SHP77 (cell line): Measurements from ENCODE around the gene RPL13A.
A peak's percentile ranks its signal among the peaks of the same experiment; 100 is the strongest.
"Not testable (repeated sequence)": the region's sequence is repeated elsewhere in the genome, so short reads cannot be mapped to it uniquely, and the experiment has no call there.

Experiments used
- DNase-seq, 2 experiments: peaks; one replicate each; lab custom pipeline; 2025; lab: John Stamatoyannopoulos, UW

Gene RPL13A

GRCh38 chr19:49487277-49488045 lies at the start of gene RPL13A:
Gene RPL13A (plus strand): TSS chr19:49487608. CDS start chr19:49487630, 22 bp downstream.
- peak; percentile 98 for DNase-seq

DNA sequence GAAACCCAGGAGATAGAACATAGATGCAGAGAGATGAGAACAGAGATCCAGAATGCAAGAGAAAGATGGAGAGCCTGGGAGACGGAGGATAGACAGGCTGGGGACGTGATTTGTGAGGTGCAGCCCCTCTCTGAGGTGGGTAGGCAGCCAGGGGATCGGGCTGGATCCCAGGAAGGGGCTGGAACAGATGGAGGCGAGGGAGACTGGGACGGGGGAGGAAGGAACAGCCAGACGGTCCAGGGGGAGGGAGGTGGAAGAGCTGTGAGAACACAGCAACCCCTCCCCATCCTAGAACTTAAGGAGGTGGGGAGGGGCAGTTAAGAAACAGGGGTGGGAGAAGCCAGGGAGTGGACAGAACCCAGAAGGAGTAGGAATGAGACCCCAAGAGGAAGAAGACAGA lies 49.1 kb upstream of the RPL13A start:
- no peak for DNase-seq

- DNase-seq: no peak
Observed at GRCh38 chr19:49439836-49440235, 47.6 kb upstream of the RPL13A start.

DNA sequence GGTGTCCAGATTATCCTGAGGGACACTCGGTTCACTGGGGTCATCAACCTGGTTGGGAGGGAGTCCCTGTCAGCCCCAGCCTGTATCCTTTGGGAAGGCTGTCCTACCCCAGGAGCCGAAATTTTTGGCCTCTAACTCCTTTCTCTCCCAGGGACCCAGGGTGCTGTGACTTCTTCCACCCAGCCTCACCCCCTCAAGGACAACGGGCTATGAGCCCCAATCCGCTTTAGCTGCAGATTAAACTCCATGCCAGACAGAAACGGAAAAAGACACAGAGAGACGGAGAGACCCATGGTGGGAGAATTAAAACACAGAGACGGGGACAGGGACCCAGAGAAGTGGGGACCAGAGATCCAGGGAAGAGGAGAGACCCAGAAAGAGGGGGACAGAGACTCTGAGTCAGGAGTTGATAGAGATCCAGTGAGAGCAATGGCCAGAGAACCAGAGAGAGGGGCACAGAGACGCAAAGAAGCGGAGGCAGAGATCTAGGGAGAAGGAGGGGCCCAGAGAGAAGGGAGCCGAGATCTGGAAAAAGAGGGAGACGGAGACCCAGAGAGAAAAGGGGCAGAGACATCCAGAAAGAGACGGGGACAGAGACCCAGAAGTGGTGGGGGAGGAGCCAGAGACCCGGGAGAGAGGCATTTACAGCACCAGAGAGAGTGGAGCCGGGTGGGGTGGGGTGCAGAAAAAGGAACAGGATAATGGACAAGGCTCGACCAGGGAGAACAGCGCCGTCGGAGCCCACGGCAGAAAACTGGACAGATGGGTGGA lies 46.8 kb upstream of the RPL13A start:
- no peak for DNase-seq

- peak in 1 of 2 experiments; percentile 9 for DNase-seq
Observed at GRCh38 chr19:49441210-49441959, 46.0 kb upstream of the RPL13A start, which contains the start of gene SLC17A7. Gene SLC17A7 (minus strand): TSS chr19:49441527. CDS start chr19:49441379, 148 bp downstream.

DNA sequence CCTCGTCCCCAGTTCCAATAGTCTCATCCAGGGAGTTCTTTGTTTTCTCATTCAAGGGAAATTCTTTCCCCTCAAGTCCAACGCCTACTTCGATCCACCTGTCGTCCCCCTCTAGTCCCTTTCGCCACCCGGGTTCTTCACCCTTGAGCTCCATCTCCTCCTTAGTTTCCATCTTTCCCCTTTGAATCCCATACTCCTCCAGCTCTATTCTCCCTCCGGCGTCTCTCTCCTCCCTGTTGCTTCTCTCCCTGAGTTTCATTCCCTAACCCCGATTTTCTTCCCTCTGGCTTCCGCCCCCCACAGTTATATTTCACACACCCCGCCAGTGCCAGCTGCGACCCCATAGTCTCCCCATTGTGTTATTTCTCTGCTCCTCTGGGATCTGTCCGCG lies 45.5 kb upstream of the RPL13A start:
- DNase-seq: no peak

GRCh38 chr19:49442354-49442753 lies 45.1 kb upstream of the RPL13A start:
- no peak for DNase-seq

GRCh38 chr19:49442771-49443365 lies 44.5 kb upstream of the RPL13A start:
- peak; percentile 83 to 85 for DNase-seq

- DNase-seq: peak; percentile 88 to 93
Observed at GRCh38 chr19:49443366-49444099, 43.9 kb upstream of the RPL13A start.

- DNase-seq: not testable (repeated sequence)
Observed at GRCh38 chr19:49444100-49444700, 43.2 kb upstream of the RPL13A start.

- DNase-seq: no peak
Observed at GRCh38 chr19:49445997-49446396, 41.4 kb upstream of the RPL13A start.

DNA sequence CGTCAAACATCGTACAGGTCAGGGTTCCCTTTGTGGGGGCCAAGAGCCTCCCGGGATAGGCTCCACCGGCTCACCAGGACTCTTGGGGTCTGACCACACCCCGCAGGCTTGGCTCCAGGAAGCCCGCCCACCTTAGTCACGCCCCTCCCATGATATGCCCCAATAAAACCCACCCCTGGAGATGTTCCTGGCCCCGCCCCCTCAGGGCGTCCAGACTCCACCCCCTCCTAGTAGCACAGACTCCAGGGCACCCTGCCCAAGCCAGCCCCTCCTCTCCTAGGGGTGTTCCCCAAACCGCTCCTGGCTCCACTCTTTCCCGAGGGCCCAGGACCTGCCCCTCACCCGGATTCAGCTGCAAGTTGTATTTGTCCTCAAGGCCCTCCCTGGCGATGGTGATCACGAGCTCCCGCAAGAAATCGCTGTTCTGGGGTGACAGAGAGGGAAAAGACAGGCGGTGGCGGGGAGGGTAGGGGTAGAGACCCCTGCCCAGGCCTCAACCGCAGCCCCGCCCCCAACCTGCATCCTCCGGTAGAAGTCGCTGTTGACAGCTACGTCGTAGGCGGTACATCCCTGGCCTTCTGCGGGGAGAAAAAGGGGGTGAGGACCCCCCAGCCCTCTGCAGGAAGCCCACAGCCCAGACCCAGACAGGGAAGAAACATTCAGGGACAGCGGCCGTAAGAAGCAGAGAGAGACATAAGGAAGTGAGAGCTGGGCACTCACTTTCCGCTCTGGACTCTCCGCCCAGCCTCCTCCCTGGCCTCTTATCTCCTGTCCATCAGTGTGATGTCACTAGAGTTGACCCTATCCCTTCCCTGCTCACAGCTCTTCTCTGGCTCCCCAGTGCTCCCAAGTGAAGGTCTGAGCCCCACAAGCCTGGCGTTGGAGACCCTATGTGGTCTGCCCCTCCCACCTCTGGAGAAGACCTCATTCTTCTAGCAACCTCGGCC lies 39.6 kb upstream of the RPL13A start:
- peak in 1 of 2 experiments; percentile 7 for DNase-seq

- DNase-seq: no peak
Observed at GRCh38 chr19:49448432-49448786, 39.0 kb upstream of the RPL13A start.

GRCh38 chr19:49450405-49450804 lies 37.0 kb upstream of the RPL13A start:
- no peak for DNase-seq

- DNase-seq: peak; percentile 98 to 99
Observed at GRCh38 chr19:49451430-49452181, 35.8 kb upstream of the RPL13A start, which contains the start of gene PIH1D1. Gene PIH1D1 (minus strand): TSS chr19:49451814. CDS start chr19:49451574, 240 bp downstream.

DNA sequence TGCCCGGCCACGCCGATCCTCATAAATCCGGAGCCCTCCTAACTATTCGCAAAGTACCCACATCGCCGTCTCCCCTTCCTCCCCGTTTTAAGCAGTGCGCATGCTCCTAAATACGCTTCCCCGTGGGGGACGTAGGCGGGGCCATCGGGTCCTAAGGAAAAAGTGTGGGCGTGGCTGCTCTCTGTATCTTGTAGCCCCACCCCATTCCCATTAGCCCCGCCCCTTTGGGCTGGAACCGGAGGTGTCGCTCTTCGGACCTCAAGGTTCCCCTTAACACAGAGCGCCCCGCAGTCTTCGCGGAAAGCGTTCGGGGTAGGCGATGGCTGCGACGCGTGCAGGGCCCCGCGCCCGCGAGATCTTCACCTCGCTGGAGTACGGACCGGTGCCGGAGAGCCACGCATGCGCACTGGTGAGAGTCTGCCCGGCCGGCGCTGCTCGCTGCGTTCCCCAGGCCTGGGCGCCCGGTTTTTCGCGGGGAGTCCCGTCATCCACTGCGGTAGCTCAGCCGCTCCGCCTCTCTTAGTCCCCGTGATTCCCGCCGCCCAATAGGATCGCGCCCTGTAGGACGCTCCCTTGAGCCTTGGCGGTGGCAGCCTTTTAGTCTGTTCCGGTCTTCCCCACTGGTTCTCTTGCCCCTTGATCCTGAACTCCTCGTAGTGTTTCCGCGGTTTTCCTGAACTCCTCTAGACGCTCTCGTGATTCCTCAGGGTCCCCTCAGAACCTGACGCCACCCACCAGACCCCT lies 34.2 kb upstream of the RPL13A start, which contains the start of gene ALDH16A1:
Gene ALDH16A1, plus strand, starts transcription at position 213 of the 744 bp plus-strand sequence. Its CDS starts 107 bp downstream, at position 320.
- DNase-seq: peak; percentile 96 to 97

DNA sequence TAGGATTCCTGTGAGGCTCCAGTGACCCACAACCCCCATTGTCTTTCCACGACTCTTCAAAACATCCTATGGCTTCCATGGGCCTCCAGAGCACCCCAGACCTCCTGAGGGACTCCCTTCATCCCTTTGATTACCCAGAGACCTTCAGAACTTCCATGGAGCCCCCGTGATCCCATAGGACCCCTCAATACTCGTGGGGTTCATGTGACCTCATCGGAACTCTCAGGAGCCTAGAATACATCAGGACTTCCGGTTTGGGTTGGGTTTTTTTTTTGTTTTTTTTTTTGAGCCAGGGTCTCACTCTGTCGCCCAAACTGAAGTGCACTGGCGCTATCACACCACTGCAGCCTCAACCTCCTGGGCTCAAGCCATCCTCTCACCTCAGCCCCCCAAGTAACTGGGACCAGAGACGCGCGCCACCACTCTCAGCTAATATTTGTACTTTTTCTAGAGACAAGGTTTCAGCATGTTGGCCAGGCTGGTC lies 33.6 kb upstream of the RPL13A start:
- DNase-seq: no peak

DNA sequence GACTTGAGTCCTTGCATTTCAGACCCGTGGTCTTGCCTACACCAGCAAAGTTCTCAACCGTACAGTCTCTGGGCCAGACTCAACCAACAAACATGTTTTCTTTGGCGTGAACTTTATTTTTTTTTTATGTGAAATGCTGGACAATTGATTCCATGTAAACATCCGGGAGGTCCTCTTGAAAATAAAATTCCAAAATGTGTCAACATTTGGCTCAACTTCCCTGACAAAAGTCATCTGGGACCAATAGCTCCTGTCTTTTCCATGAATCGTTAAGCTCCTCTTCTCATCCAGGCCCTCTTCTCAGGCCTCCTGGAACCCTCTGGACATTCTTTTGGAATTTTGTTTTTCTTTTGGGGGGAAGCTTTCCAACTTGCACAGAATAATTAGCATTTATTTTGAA lies 31.6 kb upstream of the RPL13A start:
- DNase-seq: no peak
